Type B pancreatic cell (in vitro differentiated cells): ENCODE data around the gene TASOR. TPM values are rescaled to one million over a fixed set of nuclear protein-coding genes. Genes with fewer than 3 reads are reported as not detected.
A peak's percentile ranks its signal among the peaks of the same experiment; 100 is the strongest.

Experiments
- DNase-seq: peaks from one replicate; pipeline ENCODE4 v3.0.0; 2021; ENCODE audit warnings: mixed read lengths; ENCODE audit not compliant: unreplicated experiment; ENCODE audit errors: extremely low spot score
- H3K27ac Mint-ChIP-seq: 2 replicates; pipeline ENCODE4 v1.8.0; 2021; ENCODE audit warnings: mild to moderate bottlenecking, mixed read lengths
- H3K27me3 Mint-ChIP-seq: 2 replicates; pipeline ENCODE4 v1.8.0; 2021; ENCODE audit warnings: mixed read lengths
- H3K36me3 Mint-ChIP-seq: 2 replicates; pipeline ENCODE4 v1.8.0; 2021; ENCODE audit warnings: mixed read lengths
- H3K4me1 Mint-ChIP-seq: one replicate; pipeline ENCODE4 v1.8.0; 2021; ENCODE audit warnings: mixed read lengths; ENCODE audit not compliant: unreplicated experiment
- H3K4me3 Mint-ChIP-seq: 2 replicates; pipeline ENCODE4 v1.8.0; 2021; ENCODE audit warnings: mild to moderate bottlenecking, mixed read lengths
- H3K9me3 Mint-ChIP-seq: 2 replicates; pipeline ENCODE4 v1.8.0; 2021; ENCODE audit warnings: mixed read lengths
- total RNA-seq: library from RNA; stranded (reverse); gene quantifications from 2 replicates; pipeline ENCODE4 v1.2.1, GENCODE V29; 2021; ENCODE audit warnings: low replicate concordance
- TF ChIP-seq, protein P1 (sequence below): fragments of 200-600 bp; sonication (generic); conservative IDR thresholded peaks from 2 replicates; pipeline ENCODE4 v1.5.0; 2021; ENCODE audit warnings: antibody characterized with exemption, mild to moderate bottlenecking

The TASOR gene
- total RNA-seq, 1 donor from 2014 or later, result 55.1 TPM

DNA sequence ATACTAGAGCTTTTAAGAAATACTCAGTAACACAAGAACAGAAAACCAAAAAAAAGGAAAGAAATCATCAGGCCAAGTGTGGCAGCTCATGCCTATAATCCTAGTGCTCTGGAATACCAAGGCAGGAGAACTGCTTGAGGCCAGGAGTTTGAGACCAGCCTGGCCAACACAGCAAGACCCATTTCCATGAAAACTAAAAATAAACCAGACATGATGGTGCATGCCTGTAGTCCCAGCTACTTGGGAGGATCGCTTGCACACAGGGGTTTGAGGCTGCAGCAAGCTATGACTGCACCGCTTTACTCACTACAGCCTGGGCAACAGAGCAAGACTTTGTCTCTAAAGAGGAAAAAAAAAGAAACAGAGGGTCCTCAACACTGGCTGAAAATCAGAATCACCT lies 18.2 kb downstream of the TASOR start:
- TF ChIP-seq, protein P1, sequence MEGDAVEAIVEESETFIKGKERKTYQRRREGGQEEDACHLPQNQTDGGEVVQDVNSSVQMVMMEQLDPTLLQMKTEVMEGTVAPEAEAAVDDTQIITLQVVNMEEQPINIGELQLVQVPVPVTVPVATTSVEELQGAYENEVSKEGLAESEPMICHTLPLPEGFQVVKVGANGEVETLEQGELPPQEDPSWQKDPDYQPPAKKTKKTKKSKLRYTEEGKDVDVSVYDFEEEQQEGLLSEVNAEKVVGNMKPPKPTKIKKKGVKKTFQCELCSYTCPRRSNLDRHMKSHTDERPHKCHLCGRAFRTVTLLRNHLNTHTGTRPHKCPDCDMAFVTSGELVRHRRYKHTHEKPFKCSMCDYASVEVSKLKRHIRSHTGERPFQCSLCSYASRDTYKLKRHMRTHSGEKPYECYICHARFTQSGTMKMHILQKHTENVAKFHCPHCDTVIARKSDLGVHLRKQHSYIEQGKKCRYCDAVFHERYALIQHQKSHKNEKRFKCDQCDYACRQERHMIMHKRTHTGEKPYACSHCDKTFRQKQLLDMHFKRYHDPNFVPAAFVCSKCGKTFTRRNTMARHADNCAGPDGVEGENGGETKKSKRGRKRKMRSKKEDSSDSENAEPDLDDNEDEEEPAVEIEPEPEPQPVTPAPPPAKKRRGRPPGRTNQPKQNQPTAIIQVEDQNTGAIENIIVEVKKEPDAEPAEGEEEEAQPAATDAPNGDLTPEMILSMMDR, result no peak
- Mint-ChIP-seq H3K4me3 (no peak overlapping the region), H3K9me3 (no peaks in the 10 kb centered on the region), H3K36me3 (peaks cover 40% of the 10 kb centered on the region), H3K4me1 (no peaks in the 10 kb centered on the region), H3K27ac (no peak overlapping the region), H3K27me3 (no peaks in the 10 kb centered on the region)
- DNase-seq, result no peak

DNA sequence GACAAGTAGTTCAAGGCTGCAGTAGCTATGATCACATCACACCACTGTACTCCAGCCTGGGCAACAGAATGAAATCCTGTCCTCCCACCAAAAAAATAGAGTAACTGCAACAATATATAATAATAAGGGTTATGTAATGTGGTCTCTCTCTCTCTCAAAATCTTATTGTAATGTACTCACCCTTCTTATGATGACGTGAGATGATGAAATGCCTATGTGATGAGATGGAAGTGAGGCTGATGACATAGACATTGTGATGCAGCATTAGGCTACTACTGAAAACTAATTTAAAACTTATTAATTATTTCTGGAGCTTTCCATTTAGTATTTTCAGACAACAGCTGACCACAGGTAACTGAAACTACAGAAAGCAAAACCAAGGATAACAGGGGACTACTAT lies 27.4 kb downstream of the TASOR start:
- H3K4me1 Mint-ChIP-seq, result no peaks in the 10 kb centered on the region
- H3K9me3 Mint-ChIP-seq, result no peaks in the 10 kb centered on the region
- H3K36me3 Mint-ChIP-seq, result peaks cover 53% of the 10 kb centered on the region

GRCh38 chr3:56654460-56654859 lies 28.6 kb downstream of the TASOR start:
- no peak overlapping the region for H3K27ac Mint-ChIP-seq
- H3K9me3 Mint-ChIP-seq, result no peaks in the 10 kb centered on the region

More for the DNA sequence above, 27.4 kb downstream of the TASOR start:
- Mint-ChIP-seq H3K27ac (no peak overlapping the region), H3K4me3 (no peak overlapping the region), H3K27me3 (no peaks in the 10 kb centered on the region)
- no peak for DNase-seq
- TF ChIP-seq, protein P1, result no peak

DNA sequence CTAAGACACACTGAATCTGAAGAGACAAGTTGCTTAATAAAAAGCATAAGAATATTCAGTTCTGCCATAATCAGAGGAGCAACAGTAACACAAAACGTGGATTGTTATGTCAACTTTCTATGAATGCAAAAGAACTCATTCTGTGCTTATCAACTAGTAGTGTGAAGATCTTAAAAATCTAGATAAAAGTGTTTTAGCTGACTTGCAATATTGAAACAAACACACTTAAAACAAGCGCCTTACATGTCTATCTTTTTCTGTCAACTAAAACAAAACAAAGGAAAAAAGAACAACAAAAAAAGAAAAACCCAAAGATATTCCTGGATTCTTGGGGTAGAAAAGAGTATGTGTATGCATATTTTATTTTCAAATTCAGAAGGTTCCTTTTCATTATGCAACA lies 37.7 kb downstream of the TASOR start:
- no peaks in the 10 kb centered on the region for H3K27me3 Mint-ChIP-seq
- H3K9me3 Mint-ChIP-seq, result no peaks in the 10 kb centered on the region
- no peak for DNase-seq
- peaks cover 54% of the 10 kb centered on the region for H3K36me3 Mint-ChIP-seq
- H3K27ac Mint-ChIP-seq, result no peak overlapping the region
- TF ChIP-seq, protein P1, result no peak
- H3K4me3 Mint-ChIP-seq, result no peak overlapping the region
- no peaks in the 10 kb centered on the region for H3K4me1 Mint-ChIP-seq

More at GRCh38 chr3:56654460-56654859, 28.6 kb downstream of the TASOR start:
- Mint-ChIP-seq H3K4me3 (no peak overlapping the region), H3K27me3 (no peaks in the 10 kb centered on the region), H3K4me1 (no peaks in the 10 kb centered on the region), H3K36me3 (peaks cover 49% of the 10 kb centered on the region)
- TF ChIP-seq, protein P1, result no peak
- no peak for DNase-seq

- no peak overlapping the region for H3K4me3 Mint-ChIP-seq
- peaks cover 12% of the 10 kb centered on the region for H3K4me1 Mint-ChIP-seq
- H3K27ac Mint-ChIP-seq, result peak overlapping the region; percentile 45
- H3K36me3 Mint-ChIP-seq, result peaks cover 42% of the 10 kb centered on the region
- TF ChIP-seq, protein P1, result no peak
- no peaks in the 10 kb centered on the region for H3K9me3 Mint-ChIP-seq
- DNase-seq, result no peak
- no peaks in the 10 kb centered on the region for H3K27me3 Mint-ChIP-seq
Observed at GRCh38 chr3:56633602-56634535, 49.2 kb downstream of the TASOR start.

Other genes starting within 250 kb of the TASOR start
- 1.8 and 6.1 TPM in 2 replicates for gene ERC2, start 214.8 kb downstream of the TASOR start, total RNA-seq
- 20.7 and 39.5 TPM in 2 replicates for gene CCDC66, start 126.1 kb downstream of the TASOR start, total RNA-seq
- gene ARHGEF3, start 118.7 kb upstream of the TASOR start, total RNA-seq, result 20.9 and 32.6 TPM in 2 replicates